ENCODE measurements around the gene VCL. TPM values are rescaled to one million over a fixed set of nuclear protein-coding genes. Genes with fewer than 3 reads are reported as not detected.
A peak's percentile ranks its signal among the peaks of the same experiment; 100 is the strongest.

VCL gene
- total and polyA plus RNA-seq, 9 of the 15 experiments (the other 6 are each of a cell fraction or from before 2014, with no cell fraction given) = 29.8 to 186 (median 76.4) TPM

DNA sequence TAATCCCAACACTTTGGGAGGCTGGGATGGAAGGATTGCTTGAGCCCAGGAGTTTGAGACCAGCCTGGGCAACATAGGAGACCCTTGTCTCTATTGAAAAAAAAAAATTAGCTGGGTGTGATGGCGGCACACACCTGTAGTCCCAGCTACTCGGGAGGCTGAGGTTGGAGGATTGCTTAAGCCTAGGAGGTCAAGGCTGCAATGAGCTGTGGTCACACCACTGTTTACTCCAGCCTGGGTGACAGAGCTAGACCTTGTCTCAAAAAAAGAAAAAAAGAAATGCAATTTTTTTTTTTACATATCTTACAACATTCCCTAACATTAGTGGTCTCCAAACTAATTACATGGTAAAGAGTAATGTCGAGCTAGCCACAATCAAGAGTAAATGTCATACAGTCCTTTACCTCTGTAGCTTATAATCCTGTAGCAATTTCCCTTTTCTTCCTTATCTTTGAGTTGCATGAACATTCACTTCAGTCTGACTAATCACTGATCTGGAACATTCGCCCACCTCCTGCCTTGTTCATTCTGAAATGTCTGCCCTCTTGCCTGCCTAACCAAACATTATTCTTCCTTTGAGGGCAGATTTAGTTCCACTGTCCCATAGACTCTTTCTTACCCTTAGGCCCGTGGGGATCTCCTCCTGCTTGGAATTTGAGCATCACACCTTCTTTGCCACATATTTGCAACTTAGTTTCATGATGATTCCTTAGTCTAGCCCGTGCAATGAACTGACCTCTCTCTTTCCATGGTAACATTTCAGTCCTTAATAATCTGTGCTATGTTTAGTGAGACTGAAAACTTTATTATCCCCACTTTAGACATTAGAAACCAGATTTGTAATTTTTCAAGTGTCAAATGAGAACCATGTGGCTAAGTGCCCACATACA is 4.8 kb upstream of the VCL start (continued):
- TF ChIP-seq ZBTB9 (CRISPR knock-in tag; IDR thresholded peaks at IDR 0.05) (peak; percentile 80), ZNF277 (CRISPR knock-in tag; IDR thresholded peaks at IDR 0.05; ENCODE audit: borderline replicate concordance) (no peak), ZNF431 (CRISPR knock-in tag; IDR thresholded peaks at IDR 0.05) (no peak), POLR3G (IDR thresholded peaks at IDR 0.05; ENCODE audit: extremely low read depth, insufficient read length, insufficient replicate concordance) (no peak), STAT5A (IDR thresholded peaks at IDR 0.05; ENCODE audit: borderline replicate concordance, low read length) (peak; percentile 70; the same call in 1 of the 2 replicates), ASH1L (IDR thresholded peaks at IDR 0.05; ENCODE audit: borderline replicate concordance, low read depth, partially characterized antibody) (peak; percentile 25)
- TF ChIP-seq, protein P1, sequence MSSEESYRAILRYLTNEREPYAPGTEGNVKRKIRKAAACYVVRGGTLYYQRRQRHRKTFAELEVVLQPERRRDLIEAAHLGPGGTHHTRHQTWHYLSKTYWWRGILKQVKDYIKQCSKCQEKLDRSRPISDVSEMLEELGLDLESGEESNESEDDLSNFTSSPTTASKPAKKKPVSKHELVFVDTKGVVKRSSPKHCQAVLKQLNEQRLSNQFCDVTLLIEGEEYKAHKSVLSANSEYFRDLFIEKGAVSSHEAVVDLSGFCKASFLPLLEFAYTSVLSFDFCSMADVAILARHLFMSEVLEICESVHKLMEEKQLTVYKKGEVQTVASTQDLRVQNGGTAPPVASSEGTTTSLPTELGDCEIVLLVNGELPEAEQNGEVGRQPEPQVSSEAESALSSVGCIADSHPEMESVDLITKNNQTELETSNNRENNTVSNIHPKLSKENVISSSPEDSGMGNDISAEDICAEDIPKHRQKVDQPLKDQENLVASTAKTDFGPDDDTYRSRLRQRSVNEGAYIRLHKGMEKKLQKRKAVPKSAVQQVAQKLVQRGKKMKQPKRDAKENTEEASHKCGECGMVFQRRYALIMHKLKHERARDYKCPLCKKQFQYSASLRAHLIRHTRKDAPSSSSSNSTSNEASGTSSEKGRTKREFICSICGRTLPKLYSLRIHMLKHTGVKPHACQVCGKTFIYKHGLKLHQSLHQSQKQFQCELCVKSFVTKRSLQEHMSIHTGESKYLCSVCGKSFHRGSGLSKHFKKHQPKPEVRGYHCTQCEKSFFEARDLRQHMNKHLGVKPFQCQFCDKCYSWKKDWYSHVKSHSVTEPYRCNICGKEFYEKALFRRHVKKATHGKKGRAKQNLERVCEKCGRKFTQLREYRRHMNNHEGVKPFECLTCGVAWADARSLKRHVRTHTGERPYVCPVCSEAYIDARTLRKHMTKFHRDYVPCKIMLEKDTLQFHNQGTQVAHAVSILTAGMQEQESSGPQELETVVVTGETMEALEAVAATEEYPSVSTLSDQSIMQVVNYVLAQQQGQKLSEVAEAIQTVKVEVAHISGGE (CRISPR knock-in tag; IDR thresholded peaks at IDR 0.05) = peak in 1 of 3 experiments; percentile 42; a peak in 2 of 6 replicates
- TF ChIP-seq, protein P2, sequence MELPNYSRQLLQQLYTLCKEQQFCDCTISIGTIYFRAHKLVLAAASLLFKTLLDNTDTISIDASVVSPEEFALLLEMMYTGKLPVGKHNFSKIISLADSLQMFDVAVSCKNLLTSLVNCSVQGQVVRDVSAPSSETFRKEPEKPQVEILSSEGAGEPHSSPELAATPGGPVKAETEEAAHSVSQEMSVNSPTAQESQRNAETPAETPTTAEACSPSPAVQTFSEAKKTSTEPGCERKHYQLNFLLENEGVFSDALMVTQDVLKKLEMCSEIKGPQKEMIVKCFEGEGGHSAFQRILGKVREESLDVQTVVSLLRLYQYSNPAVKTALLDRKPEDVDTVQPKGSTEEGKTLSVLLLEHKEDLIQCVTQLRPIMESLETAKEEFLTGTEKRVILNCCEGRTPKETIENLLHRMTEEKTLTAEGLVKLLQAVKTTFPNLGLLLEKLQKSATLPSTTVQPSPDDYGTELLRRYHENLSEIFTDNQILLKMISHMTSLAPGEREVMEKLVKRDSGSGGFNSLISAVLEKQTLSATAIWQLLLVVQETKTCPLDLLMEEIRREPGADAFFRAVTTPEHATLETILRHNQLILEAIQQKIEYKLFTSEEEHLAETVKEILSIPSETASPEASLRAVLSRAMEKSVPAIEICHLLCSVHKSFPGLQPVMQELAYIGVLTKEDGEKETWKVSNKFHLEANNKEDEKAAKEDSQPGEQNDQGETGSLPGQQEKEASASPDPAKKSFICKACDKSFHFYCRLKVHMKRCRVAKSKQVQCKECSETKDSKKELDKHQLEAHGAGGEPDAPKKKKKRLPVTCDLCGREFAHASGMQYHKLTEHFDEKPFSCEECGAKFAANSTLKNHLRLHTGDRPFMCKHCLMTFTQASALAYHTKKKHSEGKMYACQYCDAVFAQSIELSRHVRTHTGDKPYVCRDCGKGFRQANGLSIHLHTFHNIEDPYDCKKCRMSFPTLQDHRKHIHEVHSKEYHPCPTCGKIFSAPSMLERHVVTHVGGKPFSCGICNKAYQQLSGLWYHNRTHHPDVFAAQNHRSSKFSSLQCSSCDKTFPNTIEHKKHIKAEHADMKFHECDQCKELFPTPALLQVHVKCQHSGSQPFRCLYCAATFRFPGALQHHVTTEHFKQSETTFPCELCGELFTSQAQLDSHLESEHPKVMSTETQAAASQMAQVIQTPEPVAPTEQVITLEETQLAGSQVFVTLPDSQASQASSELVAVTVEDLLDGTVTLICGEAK (IDR thresholded peaks at IDR 0.05) = peak; percentile 89
- TF ChIP-seq, protein P2 (CRISPR knock-in tag; IDR thresholded peaks at IDR 0.05) = peak; percentile 85

All from K562 (cell line).